HG02885 (cell line): ENCODE measurements around the gene NIN.

Experiments
- ATAC-seq: cut with Tn5 transposase; IDR thresholded peaks from one replicate; pipeline ENCODE4 v1.9.1; 2021; ENCODE audit warnings: mild to moderate bottlenecking; ENCODE audit not compliant: unreplicated experiment, poor library complexity

The NIN gene

GRCh38 chr14:50795909-50796308, 35.1 kb downstream of the NIN start:
- no peak for ATAC-seq

GRCh38 chr14:50795142-50795541, 35.8 kb downstream of the NIN start:
- no peak for ATAC-seq

- ATAC-seq: no peak
Measured at GRCh38 chr14:50794068-50794645, 36.8 kb downstream of the NIN start.

- no peak for ATAC-seq
Measured at GRCh38 chr14:50792634-50793068, 38.3 kb downstream of the NIN start.

GRCh38 chr14:50792051-50792477, 38.9 kb downstream of the NIN start:
- ATAC-seq: no peak

GRCh38 chr14:50791201-50791600, 39.8 kb downstream of the NIN start:
- ATAC-seq: peak; percentile 26

GRCh38 chr14:50790589-50790988, 40.4 kb downstream of the NIN start:
- ATAC-seq: peak; percentile 23

GRCh38 chr14:50786751-50787464, 44.1 kb downstream of the NIN start:
- no peak for ATAC-seq

- no peak for ATAC-seq
Measured at GRCh38 chr14:50785457-50786063, 45.4 kb downstream of the NIN start.

- ATAC-seq: no peak
Measured at GRCh38 chr14:50784683-50785456, 46.1 kb downstream of the NIN start.

- ATAC-seq: no peak
Measured at GRCh38 chr14:50783563-50783962, 47.4 kb downstream of the NIN start.

- no peak for ATAC-seq
Measured at GRCh38 chr14:50780393-50780792, 50.6 kb downstream of the NIN start.

- ATAC-seq: no peak
Measured at GRCh38 chr14:50778721-50779483, 52.1 kb downstream of the NIN start.

GRCh38 chr14:50776522-50776921, 54.4 kb downstream of the NIN start:
- no peak for ATAC-seq

GRCh38 chr14:50775357-50775756, 55.6 kb downstream of the NIN start:
- ATAC-seq: no peak

- no peak for ATAC-seq
Measured at GRCh38 chr14:50774542-50775267, 56.3 kb downstream of the NIN start.

GRCh38 chr14:50773632-50774541, 57.1 kb downstream of the NIN start:
- no peak for ATAC-seq

- ATAC-seq: no peak
Measured at GRCh38 chr14:50772412-50772811, 58.5 kb downstream of the NIN start.

GRCh38 chr14:50770586-50770985, 60.4 kb downstream of the NIN start:
- no peak for ATAC-seq
